ENCODE results near the gene GPR55. TPM values are rescaled to one million over a fixed set of nuclear protein-coding genes. Genes with fewer than 3 reads are reported as not detected.
A peak's percentile ranks its signal among the peaks of the same experiment; 100 is the strongest.

The GPR55 gene
- total RNA-seq, 1 experiment from 2014 or later: not detected

DNA sequence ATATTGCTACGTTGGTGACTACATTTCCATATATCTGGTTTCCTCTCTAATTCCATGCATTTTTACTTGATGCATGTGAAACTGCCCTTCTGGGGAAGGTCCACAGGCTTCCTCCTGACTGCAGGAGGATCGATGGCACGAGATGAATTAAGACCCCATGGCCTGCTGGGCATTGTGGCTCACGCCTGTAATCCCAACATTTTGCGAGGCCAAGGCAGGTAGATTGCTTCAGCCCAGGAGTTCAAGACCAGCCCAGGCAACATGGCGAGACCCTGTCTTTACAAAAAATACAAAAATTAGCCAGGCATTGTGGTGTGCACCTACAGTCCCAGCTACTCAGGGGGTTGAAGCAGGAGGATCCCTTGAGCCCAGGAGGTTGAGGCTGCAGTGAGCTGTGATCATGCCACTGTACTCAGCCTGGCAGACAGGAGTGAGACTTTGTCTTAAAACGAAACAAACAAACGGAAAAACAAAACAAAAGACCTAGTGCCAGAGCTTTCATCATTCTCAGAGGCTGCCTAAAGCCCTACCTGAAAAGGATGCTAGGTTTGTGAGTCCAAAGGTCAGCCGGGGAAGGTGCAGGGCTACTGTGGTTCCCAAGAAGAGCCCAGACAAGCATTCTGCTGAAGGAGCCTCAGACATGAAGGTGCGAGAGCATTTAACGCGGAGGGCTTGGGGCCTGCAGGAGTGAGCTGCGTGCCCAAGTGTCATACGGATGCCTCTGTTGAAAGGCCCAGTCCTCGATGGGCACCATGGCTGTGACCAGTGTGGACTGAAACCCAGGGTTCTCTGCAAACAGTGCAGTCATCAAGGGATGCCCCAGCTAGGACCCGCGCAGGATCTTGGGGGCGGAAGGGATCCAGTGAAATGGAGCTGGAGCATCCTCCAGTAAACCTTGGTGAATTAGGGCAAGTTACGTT is 21.6 kb downstream of the GPR55 start:
- H2AK5ac ChIP-seq (ENCODE audit: insufficient read length, low read length): no peak overlapping the region
- Mint-ChIP-seq H3K9me3 (no peaks in the 10 kb centered on the region; a peak in 1 of 5 replicates), H3K27ac (no peak overlapping the region), H3K36me3 (ENCODE audit: insufficient read depth in 1 of 3, low read depth in 3 of 3) (no peaks in the 10 kb centered on the region), H3K4me3 (no peak overlapping the region; a peak in 1 of 5 replicates), H3K4me1 (peaks cover 57 to 58% of the 10 kb centered on the region in 2 experiments), H3K27me3 (ENCODE audit: low read depth) (peaks cover 54% of the 10 kb centered on the region)
- no peak overlapping the region for H3K27ac ChIP-seq (ENCODE audit: insufficient read length, low read depth, low read length)
- H3K23ac ChIP-seq (ENCODE audit: insufficient read length, low read depth, low read length): no peak overlapping the region
- H3K9ac ChIP-seq (ENCODE audit: extremely low read depth, insufficient read length, low read length): no peak overlapping the region
- no peak overlapping the region for H2BK15ac ChIP-seq (ENCODE audit: low read depth, low read length)
- no peak overlapping the region for H2BK20ac ChIP-seq (ENCODE audit: low read depth, low read length, poor library complexity, severe bottlenecking)
- no peak overlapping the region for H2BK12ac ChIP-seq (ENCODE audit: insufficient read length, low read depth, low read length)
- no CpG with 5 or more reads among the region's 19 CpGs for WGBS (ENCODE audit: extremely low coverage, insufficient read length, low lambda C conversion rate)
- H3K14ac ChIP-seq (ENCODE audit: insufficient read depth, low read length): no peak overlapping the region
- TF ChIP-seq, protein P1, sequence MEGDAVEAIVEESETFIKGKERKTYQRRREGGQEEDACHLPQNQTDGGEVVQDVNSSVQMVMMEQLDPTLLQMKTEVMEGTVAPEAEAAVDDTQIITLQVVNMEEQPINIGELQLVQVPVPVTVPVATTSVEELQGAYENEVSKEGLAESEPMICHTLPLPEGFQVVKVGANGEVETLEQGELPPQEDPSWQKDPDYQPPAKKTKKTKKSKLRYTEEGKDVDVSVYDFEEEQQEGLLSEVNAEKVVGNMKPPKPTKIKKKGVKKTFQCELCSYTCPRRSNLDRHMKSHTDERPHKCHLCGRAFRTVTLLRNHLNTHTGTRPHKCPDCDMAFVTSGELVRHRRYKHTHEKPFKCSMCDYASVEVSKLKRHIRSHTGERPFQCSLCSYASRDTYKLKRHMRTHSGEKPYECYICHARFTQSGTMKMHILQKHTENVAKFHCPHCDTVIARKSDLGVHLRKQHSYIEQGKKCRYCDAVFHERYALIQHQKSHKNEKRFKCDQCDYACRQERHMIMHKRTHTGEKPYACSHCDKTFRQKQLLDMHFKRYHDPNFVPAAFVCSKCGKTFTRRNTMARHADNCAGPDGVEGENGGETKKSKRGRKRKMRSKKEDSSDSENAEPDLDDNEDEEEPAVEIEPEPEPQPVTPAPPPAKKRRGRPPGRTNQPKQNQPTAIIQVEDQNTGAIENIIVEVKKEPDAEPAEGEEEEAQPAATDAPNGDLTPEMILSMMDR (conservative IDR thresholded peaks at IDR 0.05): no peak
- no peak overlapping the region for H2BK5ac ChIP-seq (ENCODE audit: insufficient read length, low read length)
- H3K9me3 ChIP-seq (ENCODE audit: control insufficient read depth, low read depth, low read length): no peaks in the 10 kb centered on the region
- H3K4me1 ChIP-seq (ENCODE audit: insufficient read depth, low read length): peaks cover 15% of the 10 kb centered on the region
- no peak overlapping the region for H3K56ac ChIP-seq (ENCODE audit: insufficient read length, low read depth, low read length)
- H2AFZ ChIP-seq (ENCODE audit: low read length): no peak overlapping the region
- H3K4me2 ChIP-seq (ENCODE audit: insufficient read depth, insufficient read length, low read length): no peak overlapping the region
- no peak overlapping the region for H4K5ac ChIP-seq (ENCODE audit: insufficient read length, low read depth, low read length)
- no peaks in the 10 kb centered on the region for H3K23me2 ChIP-seq (ENCODE audit: insufficient read length, low read depth, low read length, poor library complexity, severe bottlenecking)
- H4K20me1 ChIP-seq (ENCODE audit: control insufficient read depth, insufficient read depth, insufficient read length): no peaks in the 10 kb centered on the region
- H3K79me1 ChIP-seq (ENCODE audit: insufficient read depth, low read depth, low read length, poor library complexity, severe bottlenecking): no peaks in the 10 kb centered on the region
- H3K27me3 ChIP-seq (ENCODE audit: insufficient read depth, low read length): no peaks in the 10 kb centered on the region
- no peak overlapping the region for H4K91ac ChIP-seq (ENCODE audit: insufficient read length, low read depth, low read length)
- no peak overlapping the region for H3T11ph ChIP-seq (ENCODE audit: low read length)
- no peaks in the 10 kb centered on the region for H3K79me2 ChIP-seq (ENCODE audit: insufficient read depth, low read length)
- DNase-seq: peak; percentile 22
- no peak overlapping the region for H3K18ac ChIP-seq (ENCODE audit: insufficient read length, low read depth, low read length)
- H3K4ac ChIP-seq (ENCODE audit: low read depth, low read length): no peak overlapping the region
- no peak overlapping the region for H2BK120ac ChIP-seq (ENCODE audit: low read depth, low read length, poor library complexity, severe bottlenecking)
- H4K8ac ChIP-seq (replicated peaks; ENCODE audit: insufficient read length, low read depth, low read length): no peak overlapping the region
